GM18951 (cell line): Measurements from ENCODE around the gene NRP2.

Source experiments
- POLR2A ChIP-seq: IDR thresholded peaks from 4 replicates; pipeline ENCODE4 v1.6.1; 2011; ENCODE audit warnings: mild to moderate bottlenecking; ENCODE audit not compliant: insufficient read length, insufficient read depth; ENCODE audit errors: extremely low read depth
- in situ Hi-C: fragments of 300-500 bp; cut with MboI; formaldehyde crosslinking; loops from one replicate; pipeline ENCODE4 v1.12.0; 2022; ENCODE audit warnings: low sequenced_read_pairs, mixed read lengths, inconsistent platforms; ENCODE audit not compliant: unreplicated experiment

The NRP2 gene

DNA sequence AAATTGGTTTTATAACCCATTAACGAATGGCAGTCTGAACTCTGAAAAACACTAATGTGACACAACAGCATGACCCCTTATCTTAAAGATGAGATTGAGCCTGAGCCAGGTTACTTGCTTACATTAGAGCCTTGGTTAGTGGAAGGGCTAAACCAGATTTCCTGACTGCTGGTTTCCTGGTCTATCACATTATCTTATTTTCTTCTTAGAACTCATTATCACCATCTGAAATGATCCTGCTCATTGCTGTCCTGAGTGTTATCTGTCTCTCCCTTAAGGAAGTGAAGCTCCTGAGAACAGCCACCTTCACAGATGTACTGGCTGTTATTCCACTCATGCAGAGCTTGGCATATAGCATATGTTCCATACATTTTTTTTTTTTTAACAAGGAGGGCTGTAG lies 9.0 kb upstream of the NRP2 start:
- in situ Hi-C loops = no loop called here

DNA sequence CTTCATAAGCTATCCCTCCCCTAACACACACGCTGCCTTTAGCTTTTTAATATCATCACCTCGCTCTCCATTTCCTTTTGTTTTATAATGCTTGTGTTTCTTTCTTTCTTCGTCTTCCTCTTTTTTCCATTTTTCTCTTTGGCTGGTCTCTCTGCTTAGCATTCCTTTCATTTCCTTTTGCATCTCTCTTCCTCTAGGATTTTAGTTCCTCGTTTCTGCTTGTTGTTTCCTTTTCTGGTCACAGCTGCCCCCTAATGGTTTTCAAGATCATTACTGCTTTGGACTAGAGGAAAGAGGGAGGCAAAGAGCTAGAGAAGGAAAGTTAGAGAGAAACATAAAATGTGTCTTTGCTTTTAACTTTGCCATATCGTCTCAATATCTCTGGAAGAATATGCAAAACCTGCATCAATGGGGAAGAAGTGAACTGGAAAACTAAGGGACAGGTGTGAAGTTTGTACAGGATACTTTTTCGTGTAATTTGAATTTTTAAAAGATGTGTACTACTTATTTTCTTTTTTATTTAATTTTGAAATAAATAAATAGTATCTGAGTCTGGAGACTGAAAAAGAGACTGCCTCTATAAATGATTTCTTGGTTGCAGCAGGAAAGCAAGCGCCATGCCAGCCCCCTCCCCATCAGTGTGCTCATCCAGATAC lies 6.3 kb upstream of the NRP2 start:
- in situ Hi-C loops = no loop called here
- no peak for TF ChIP-seq POLR2A

More for the DNA sequence above, 9.0 kb upstream of the NRP2 start:
- no peak for TF ChIP-seq POLR2A

DNA sequence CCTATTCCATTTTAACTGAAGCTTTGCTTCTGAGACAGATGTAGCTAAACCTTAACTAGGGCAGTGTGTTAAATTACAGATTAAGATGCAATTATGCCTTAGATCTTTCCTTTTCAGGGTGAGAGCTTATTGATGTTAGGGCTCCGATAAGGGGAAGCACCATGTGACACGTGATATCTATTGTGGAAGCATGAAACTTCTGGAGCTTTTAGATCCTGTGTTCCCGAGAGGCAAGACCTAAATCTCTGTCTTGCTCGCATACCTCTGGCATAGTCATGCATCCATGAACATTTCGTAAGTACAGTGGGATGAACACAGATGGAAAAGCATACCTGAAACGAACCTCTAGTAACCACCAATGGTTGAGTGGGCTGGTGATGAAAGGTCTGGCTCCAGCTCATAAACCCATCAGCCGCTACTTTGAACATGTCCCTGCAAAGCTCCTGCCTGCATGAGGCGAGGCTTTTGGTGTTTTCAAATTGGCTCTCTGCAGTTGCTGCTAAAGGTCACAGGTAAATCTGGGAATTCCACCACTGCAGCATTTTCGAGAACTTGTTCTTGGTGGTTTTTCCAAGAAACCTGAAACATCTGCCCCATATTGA lies 3.7 kb upstream of the NRP2 start:
- in situ Hi-C loops = no loop called here
- TF ChIP-seq POLR2A = no peak

DNA sequence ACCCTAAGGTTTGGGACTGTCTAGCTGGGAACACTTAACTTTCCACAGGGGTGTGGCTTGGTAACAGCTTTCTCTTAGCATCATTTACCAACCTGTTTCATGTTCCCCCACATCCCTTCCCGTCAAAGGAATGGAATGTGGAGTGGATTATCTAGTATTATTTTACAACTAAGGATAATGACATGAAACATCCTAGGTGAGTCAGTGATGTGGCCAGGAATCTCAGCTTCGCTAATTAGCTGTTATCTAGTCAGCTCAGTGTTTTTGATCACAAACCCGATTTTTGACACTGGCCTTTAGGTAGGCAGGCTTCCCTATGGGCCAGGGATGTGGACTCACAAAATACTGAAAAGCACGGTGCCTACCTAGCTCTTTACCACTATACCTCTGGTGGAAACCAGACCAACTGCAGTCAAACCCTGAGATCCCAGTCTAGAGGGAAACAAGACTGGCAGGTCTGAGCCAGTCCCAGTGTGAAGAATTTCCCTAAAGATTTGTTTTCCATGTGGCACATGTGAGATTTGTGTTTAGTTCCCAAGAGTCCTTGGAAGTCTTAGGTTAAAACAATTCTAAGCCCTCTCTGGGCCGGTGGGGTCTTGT lies 2.8 kb upstream of the NRP2 start:
- TF ChIP-seq POLR2A = no peak
- in situ Hi-C loops = no loop called here

DNA sequence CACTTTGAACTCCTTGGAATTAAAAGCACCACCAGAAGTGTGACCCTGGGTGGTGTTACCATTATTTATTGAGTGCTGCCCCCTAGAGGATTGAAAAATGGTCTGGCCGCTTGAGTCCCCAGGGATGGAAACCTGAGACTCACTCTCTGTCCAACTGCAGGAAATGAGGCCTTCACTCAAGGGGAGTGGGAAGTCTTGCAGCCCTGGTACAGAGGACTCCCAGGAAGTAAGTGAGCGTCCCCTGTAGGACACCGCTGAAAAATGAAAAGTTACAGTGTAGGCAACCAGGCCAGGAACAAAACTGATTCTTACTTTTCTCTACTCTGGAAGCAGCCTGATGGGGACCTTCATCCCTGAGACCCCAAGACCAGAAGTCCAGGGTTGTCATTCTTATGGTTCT lies 2.2 kb upstream of the NRP2 start:
- in situ Hi-C loops = no loop called here
- no peak for TF ChIP-seq POLR2A

DNA sequence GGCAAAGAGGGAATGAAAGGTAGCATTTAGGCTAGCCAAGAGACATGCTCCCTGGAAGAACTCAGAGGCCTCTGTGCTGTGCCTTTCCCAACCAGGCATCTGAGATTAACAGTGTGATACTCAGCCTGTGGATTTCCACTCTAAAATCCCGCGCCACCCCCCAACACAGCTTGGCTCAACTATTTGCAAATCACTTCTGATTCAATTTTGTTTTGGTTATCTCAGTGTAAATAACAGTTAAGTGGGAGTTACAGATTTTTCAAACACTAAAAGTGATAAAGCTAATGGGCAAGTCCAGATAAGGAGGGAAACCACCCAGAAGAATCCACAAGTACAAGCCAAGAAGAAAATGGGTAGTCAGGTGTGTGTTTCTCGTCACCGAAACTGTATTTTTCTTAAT lies 1.4 kb upstream of the NRP2 start:
- TF ChIP-seq POLR2A = no peak

DNA sequence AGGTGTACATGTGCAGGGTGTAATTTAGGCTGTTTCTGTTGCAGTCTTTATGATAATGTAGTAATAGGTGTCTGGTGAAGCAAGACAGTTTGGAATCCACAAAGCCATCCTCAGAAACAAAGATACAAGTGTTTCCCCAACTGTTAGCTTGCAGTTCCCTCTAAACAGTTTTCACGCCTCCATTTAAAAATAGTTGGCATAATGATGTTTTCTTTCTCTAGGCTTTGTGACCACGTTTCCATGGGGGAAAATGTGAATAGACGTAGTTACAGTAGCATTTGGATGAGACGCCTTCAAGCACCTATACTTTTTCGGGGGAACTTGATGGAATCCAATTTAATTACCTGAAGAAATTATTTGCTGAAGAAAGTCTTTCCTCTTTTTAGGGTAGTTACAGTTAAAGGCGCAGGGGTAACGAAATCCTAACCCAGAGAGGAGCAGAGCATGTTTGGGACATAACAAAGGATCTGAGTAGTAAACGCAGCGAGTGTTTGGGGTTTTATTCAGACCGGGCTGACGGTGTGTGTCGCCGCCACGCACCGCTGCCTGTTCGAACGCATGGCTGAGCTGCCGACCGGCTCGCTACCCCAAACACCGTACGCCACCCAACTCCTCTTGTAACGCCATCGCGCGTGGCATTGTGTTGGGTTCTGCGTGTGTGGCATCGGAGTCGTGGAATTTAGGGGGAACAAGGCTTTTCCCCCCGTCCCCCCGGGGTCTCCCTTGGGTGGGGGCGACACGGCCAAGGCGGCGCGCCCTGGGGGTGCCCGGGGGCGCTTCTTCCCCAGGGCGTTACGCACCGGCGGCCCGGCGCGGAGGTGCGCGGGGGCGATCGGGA lies 681 bp upstream of the NRP2 start:
- in situ Hi-C loops = no loop called here

More for the DNA sequence above, 1.4 kb upstream of the NRP2 start:
- in situ Hi-C loops = no loop called here

DNA sequence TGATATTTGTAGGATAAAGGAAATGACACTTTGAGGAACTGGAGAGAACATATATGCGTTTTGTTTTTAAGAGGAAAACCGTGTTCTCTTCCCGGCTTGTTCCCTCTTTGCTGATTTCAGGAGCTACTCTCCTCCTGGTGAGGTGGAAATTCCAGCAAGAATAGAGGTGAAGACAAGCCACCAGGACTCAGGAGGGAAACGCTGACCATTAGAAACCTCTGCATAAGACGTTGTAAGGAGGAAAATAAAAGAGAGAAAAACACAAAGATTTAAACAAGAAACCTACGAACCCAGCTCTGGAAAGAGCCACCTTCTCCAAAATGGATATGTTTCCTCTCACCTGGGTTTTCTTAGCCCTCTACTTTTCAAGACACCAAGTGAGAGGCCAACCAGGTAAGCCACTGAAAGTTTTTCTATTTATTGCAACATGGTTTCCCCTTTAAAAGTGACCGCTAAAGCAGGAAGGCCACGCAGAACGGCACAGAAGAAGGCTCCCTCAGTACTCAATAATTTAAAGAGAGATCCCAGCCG lies 735 bp downstream of the NRP2 start:
- no peak for TF ChIP-seq POLR2A
- in situ Hi-C loops = no loop called here

More for the DNA sequence above, 681 bp upstream of the NRP2 start:
- TF ChIP-seq POLR2A = no peak

DNA sequence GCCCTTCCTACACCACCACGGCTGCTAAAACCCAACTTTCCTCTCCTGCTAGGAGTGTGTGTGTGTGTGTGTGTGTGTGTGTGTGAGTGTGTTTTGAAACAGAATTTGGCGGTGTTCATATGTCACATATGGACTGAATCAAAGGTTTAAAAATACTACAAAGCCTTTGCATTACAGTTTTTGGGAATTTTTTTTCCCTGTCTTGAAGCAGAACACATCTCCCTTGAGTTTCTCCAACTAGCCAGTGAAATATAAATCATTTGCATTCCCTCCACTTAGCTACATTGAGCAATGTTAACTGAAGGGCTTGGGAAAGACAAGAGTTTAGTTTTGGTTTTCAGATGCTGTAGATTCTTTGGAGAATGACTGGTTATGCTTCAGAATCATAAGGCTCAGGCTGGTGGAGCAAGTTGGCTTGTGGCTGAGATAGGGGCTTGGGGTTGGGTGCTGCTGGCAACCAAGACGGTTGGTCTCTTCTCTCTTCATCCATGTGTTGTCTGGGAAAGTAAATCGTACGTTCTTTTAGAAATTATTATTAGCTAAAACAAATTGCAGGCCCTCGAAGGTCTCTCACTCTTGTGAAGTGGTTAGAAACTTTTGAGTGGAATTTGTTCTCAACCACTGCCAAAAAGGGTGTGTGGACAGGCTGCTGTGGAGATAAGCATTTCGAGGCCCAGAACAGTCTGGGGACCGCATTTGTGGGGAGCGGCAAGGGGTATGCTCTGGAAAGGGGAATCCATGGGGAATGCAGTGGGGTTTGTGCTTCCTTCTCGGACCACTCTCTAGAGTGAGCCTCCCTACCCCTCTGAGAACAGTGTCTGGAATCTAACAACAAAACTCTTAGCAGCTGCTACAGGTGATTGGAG lies 1.4 kb downstream of the NRP2 start:
- TF ChIP-seq POLR2A = no peak
- in situ Hi-C loops = no loop called here

DNA sequence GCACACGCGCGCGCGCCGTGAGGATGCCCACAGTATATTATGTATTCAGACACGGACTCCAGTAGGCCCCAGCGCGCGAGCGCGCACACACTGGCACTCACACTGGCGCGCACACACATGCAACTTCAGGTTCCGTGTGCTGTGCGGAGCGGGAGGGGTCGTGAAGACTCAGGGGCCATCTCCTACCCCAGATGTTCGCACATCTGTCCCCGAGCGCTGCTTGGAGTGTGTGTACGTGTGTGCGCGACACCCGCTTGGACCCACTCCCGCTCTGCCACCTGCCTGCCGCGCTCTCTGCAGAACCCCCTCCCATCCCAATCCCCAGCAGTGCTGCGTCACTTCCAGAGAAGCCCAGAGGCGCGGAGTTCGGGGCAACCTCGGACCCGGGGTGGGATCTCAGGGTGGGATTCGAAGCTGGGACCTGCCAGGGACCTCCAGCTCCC lies 2.6 kb downstream of the NRP2 start:
- no peak for TF ChIP-seq POLR2A
- in situ Hi-C loops = no loop called here

DNA sequence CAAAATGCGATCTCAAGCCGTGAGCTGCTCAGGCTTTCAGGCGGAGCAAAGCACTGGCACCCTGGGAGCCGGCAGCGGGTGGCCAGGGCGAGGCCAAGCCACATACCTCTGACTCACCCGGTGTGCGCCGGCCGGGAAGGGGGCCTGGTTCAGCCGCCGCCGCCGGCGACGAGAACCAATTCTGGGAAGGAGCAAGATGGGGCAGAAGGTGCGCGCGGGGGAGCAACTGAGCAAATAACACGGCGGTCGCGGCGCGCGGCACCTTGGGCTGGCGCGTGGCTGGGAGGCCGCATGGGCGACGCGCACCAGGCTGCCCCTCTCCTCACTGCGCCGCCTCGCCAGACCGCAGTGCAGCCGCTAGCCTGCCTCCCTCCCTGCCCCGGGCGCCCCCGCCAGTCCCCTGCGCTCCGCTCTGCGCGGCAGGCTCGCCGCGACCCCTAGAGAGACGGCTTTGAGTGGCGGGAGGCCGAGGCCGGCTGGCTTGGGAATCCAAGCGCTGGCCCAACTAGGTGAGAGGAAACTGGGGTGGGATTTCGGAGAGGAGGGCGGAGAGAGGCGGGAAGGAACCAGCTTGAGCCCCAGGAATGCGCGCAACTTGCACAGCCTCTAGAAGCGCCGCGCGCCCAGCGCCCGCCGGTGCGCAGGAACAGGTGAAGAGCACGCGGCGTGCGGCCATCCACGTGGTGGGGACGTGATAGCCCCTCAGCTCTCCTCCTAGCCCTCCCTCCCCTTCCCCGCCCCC lies 3.2 kb downstream of the NRP2 start:
- TF ChIP-seq POLR2A = no peak
- in situ Hi-C loops = no loop called here
